ENCODE results near the gene WDR33.
A peak's percentile ranks its signal among the peaks of the same experiment; 100 is the strongest.

The WDR33 gene

GRCh38 chr2:127701193-127701650 is 109.7 kb downstream of the WDR33 start, which contains the start of gene SFT2D3:
SFT2D3 (plus strand) TSS chr2:127701497; CDS start chr2:127701529, 32 bp downstream.
- H3K27me3 ChIP-seq (ENCODE audit: control insufficient read depth in 5 of 5, insufficient read depth in 4 of 5, low read length in 5 of 5), result no peaks in the 10 kb centered on the region
- peaks cover 0 to 8% (median 0%) of the 10 kb centered on the region in 5 donors for H3K36me3 ChIP-seq (ENCODE audit: control insufficient read depth in 5 of 5, insufficient read depth in 5 of 5, low read length in 5 of 5)
- peak within 1 kb of the TSS; percentile 78 to 94 (median 88) for H3K4me3 ChIP-seq (ENCODE audit: low read depth in 1 of 5, low read length in 5 of 5)
- no peaks in the 10 kb centered on the region for H3K9me3 ChIP-seq (ENCODE audit: control insufficient read depth in 5 of 5, low read length in 5 of 5)
- peaks cover 5 to 51% (median 40%) of the 10 kb centered on the region in 5 donors for H3K4me1 ChIP-seq (ENCODE audit: control insufficient read depth in 5 of 5, insufficient read depth in 5 of 5, low read length in 5 of 5)
- peak within 1 kb of the TSS; percentile 93 for H3K27ac ChIP-seq (ENCODE audit: low read depth, low read length)
- peak within 1 kb of the TSS; percentile 73 to 81 (median 79) for H3K9ac ChIP-seq (ENCODE audit: low read length in 5 of 5)

GRCh38 chr2:127700527-127701192 is 110.3 kb downstream of the WDR33 start:
- Histone ChIP-seq H3K4me3 (ENCODE audit: low read depth in 1 of 5, low read length in 5 of 5) (peak overlapping the region; percentile 78 to 94 (median 88)), H3K27ac (ENCODE audit: low read depth, low read length) (peak overlapping the region; percentile 93), H3K9me3 (ENCODE audit: control insufficient read depth in 5 of 5, low read length in 5 of 5) (no peaks in the 10 kb centered on the region), H3K36me3 (ENCODE audit: control insufficient read depth in 5 of 5, insufficient read depth in 5 of 5, low read length in 5 of 5) (peaks cover 0 to 4% (median 0%) of the 10 kb centered on the region in 5 donors), H3K27me3 (ENCODE audit: control insufficient read depth in 5 of 5, insufficient read depth in 4 of 5, low read length in 5 of 5) (no peaks in the 10 kb centered on the region), H3K9ac (ENCODE audit: low read length in 5 of 5) (peak overlapping the region; percentile 68 to 81 (median 79)), H3K4me1 (ENCODE audit: control insufficient read depth in 5 of 5, insufficient read depth in 5 of 5, low read length in 5 of 5) (peaks cover 5 to 45% (median 38%) of the 10 kb centered on the region in 5 donors)

- Histone ChIP-seq H3K4me1 (ENCODE audit: control insufficient read depth in 5 of 5, insufficient read depth in 5 of 5, low read length in 5 of 5) (peaks cover 5 to 32% (median 32%) of the 10 kb centered on the region in 5 donors), H3K4me3 (ENCODE audit: low read depth in 1 of 5, low read length in 5 of 5) (no peak overlapping the region), H3K9me3 (ENCODE audit: control insufficient read depth in 5 of 5, low read length in 5 of 5) (no peaks in the 10 kb centered on the region), H3K36me3 (ENCODE audit: control insufficient read depth in 5 of 5, insufficient read depth in 5 of 5, low read length in 5 of 5) (peaks cover 0 to 4% (median 0%) of the 10 kb centered on the region in 5 donors), H3K27me3 (ENCODE audit: control insufficient read depth in 5 of 5, insufficient read depth in 4 of 5, low read length in 5 of 5) (no peaks in the 10 kb centered on the region), H3K27ac (ENCODE audit: low read depth, low read length) (no peak overlapping the region), H3K9ac (ENCODE audit: low read length in 5 of 5) (no peak overlapping the region)
Observed at GRCh38 chr2:127698553-127699355, 112.2 kb downstream of the WDR33 start.

GRCh38 chr2:127697482-127698180 is 113.3 kb downstream of the WDR33 start:
- no peaks in the 10 kb centered on the region for H3K36me3 ChIP-seq (ENCODE audit: control insufficient read depth in 5 of 5, insufficient read depth in 5 of 5, low read length in 5 of 5)
- H3K27me3 ChIP-seq (ENCODE audit: control insufficient read depth in 5 of 5, insufficient read depth in 4 of 5, low read length in 5 of 5), result no peaks in the 10 kb centered on the region
- H3K4me1 ChIP-seq (ENCODE audit: control insufficient read depth in 5 of 5, insufficient read depth in 5 of 5, low read length in 5 of 5), result peaks cover 2 to 23% (median 21%) of the 10 kb centered on the region in 5 donors
- no peaks in the 10 kb centered on the region for H3K9me3 ChIP-seq (ENCODE audit: control insufficient read depth in 5 of 5, low read length in 5 of 5)
- H3K4me3 ChIP-seq (ENCODE audit: low read depth in 1 of 5, low read length in 5 of 5), result no peak overlapping the region
- H3K27ac ChIP-seq (ENCODE audit: low read depth, low read length), result no peak overlapping the region
- H3K9ac ChIP-seq (ENCODE audit: low read length in 5 of 5), result no peak overlapping the region

GRCh38 chr2:127695491-127696472 is 115.2 kb downstream of the WDR33 start:
- H3K9me3 ChIP-seq (ENCODE audit: control insufficient read depth in 5 of 5, low read length in 5 of 5), result peaks cover 0 to 5% (median under 1%) of the 10 kb centered on the region in 5 donors
- H3K4me3 ChIP-seq (ENCODE audit: low read depth in 1 of 5, low read length in 5 of 5), result peak overlapping the region in 4 of 5 donors; percentile 51 to 60 (median 52)
- peak overlapping the region in 1 of 5 donors; percentile 37 for H3K9ac ChIP-seq (ENCODE audit: low read length in 5 of 5)
- H3K27me3 ChIP-seq (ENCODE audit: control insufficient read depth in 5 of 5, insufficient read depth in 4 of 5, low read length in 5 of 5), result no peaks in the 10 kb centered on the region
- no peaks in the 10 kb centered on the region for H3K36me3 ChIP-seq (ENCODE audit: control insufficient read depth in 5 of 5, insufficient read depth in 5 of 5, low read length in 5 of 5)
- peaks cover 2 to 15% (median 10%) of the 10 kb centered on the region in 5 donors for H3K4me1 ChIP-seq (ENCODE audit: control insufficient read depth in 5 of 5, insufficient read depth in 5 of 5, low read length in 5 of 5)
- peak overlapping the region; percentile 70 for H3K27ac ChIP-seq (ENCODE audit: low read depth, low read length)

- Histone ChIP-seq H3K4me1 (ENCODE audit: control insufficient read depth in 5 of 5, insufficient read depth in 5 of 5, low read length in 5 of 5) (peaks cover 0 to 9% (median 5%) of the 10 kb centered on the region in 5 donors), H3K27me3 (ENCODE audit: control insufficient read depth in 5 of 5, insufficient read depth in 4 of 5, low read length in 5 of 5) (no peaks in the 10 kb centered on the region), H3K27ac (ENCODE audit: low read depth, low read length) (peak overlapping the region; percentile 70), H3K36me3 (ENCODE audit: control insufficient read depth in 5 of 5, insufficient read depth in 5 of 5, low read length in 5 of 5) (no peaks in the 10 kb centered on the region), H3K4me3 (ENCODE audit: low read depth in 1 of 5, low read length in 5 of 5) (peak overlapping the region in 2 of 5 donors; percentile 51 to 60), H3K9ac (ENCODE audit: low read length in 5 of 5) (peak overlapping the region in 1 of 5 donors; percentile 37), H3K9me3 (ENCODE audit: control insufficient read depth in 5 of 5, low read length in 5 of 5) (peaks cover 0 to 10% (median 4%) of the 10 kb centered on the region in 5 donors)
Observed at GRCh38 chr2:127694986-127695385, 116.0 kb downstream of the WDR33 start.

GRCh38 chr2:127690696-127691095 is 120.3 kb downstream of the WDR33 start:
- Histone ChIP-seq H3K27ac (ENCODE audit: low read depth, low read length) (no peak overlapping the region), H3K4me3 (ENCODE audit: low read depth in 1 of 5, low read length in 5 of 5) (no peak overlapping the region), H3K36me3 (ENCODE audit: control insufficient read depth in 5 of 5, insufficient read depth in 5 of 5, low read length in 5 of 5) (no peaks in the 10 kb centered on the region), H3K27me3 (ENCODE audit: control insufficient read depth in 5 of 5, insufficient read depth in 4 of 5, low read length in 5 of 5) (no peaks in the 10 kb centered on the region), H3K9ac (ENCODE audit: low read length in 5 of 5) (no peak overlapping the region), H3K9me3 (ENCODE audit: control insufficient read depth in 5 of 5, low read length in 5 of 5) (peaks cover 0 to 10% (median 4%) of the 10 kb centered on the region in 5 donors), H3K4me1 (ENCODE audit: control insufficient read depth in 5 of 5, insufficient read depth in 5 of 5, low read length in 5 of 5) (peaks cover 0 to 7% (median 5%) of the 10 kb centered on the region in 5 donors)

- Histone ChIP-seq H3K9ac (ENCODE audit: low read length in 5 of 5) (no peak overlapping the region), H3K4me3 (ENCODE audit: low read depth in 1 of 5, low read length in 5 of 5) (no peak overlapping the region), H3K27me3 (ENCODE audit: control insufficient read depth in 5 of 5, insufficient read depth in 4 of 5, low read length in 5 of 5) (no peaks in the 10 kb centered on the region), H3K27ac (ENCODE audit: low read depth, low read length) (no peak overlapping the region), H3K4me1 (ENCODE audit: control insufficient read depth in 5 of 5, insufficient read depth in 5 of 5, low read length in 5 of 5) (peaks cover 0 to 6% (median 6%) of the 10 kb centered on the region in 5 donors), H3K9me3 (ENCODE audit: control insufficient read depth in 5 of 5, low read length in 5 of 5) (peaks cover 0 to 10% (median 4%) of the 10 kb centered on the region in 5 donors), H3K36me3 (ENCODE audit: control insufficient read depth in 5 of 5, insufficient read depth in 5 of 5, low read length in 5 of 5) (no peaks in the 10 kb centered on the region)
Observed at GRCh38 chr2:127688405-127688804, 122.6 kb downstream of the WDR33 start.

Data from subcutaneous abdominal adipose tissue (tissue), 5 donors.